ENCODE results near the gene TTLL5.

Gene TTLL5

GRCh38 chr14:75660630-75661498, at the start of gene TTLL5, which contains the start of gene ERG28:
TTLL5 (plus strand) TSS chr14:75661246; CDS start chr14:75663150, 1,904 bp downstream.
ERG28 (minus strand) TSS chr14:75660876; CDS start chr14:75657502, 3,374 bp downstream.
- DNase-seq: peak; percentile 84

GRCh38 chr14:75612157-75612556, 48.9 kb upstream of the TTLL5 start:
- no peak for DNase-seq

- no peak for DNase-seq
These were observed 46.9 kb upstream of the TTLL5 start for GRCh38 chr14:75614179-75614578.

GRCh38 chr14:75615200-75615599, 45.8 kb upstream of the TTLL5 start:
- peak; percentile 51 for DNase-seq

- no peak for DNase-seq
These were observed 41.5 kb upstream of the TTLL5 start for GRCh38 chr14:75619548-75619947.

GRCh38 chr14:75625034-75625433, 36.0 kb upstream of the TTLL5 start:
- no peak for DNase-seq

- no peak for DNase-seq
These were observed 34.6 kb upstream of the TTLL5 start for GRCh38 chr14:75626396-75626795.

GRCh38 chr14:75626863-75627262, 34.2 kb upstream of the TTLL5 start:
- no peak for DNase-seq

- no peak for DNase-seq
These were observed 33.6 kb upstream of the TTLL5 start for GRCh38 chr14:75627406-75627805.

GRCh38 chr14:75628816-75629215, 32.2 kb upstream of the TTLL5 start:
- DNase-seq: no peak

- DNase-seq: no peak
These were observed 30.2 kb upstream of the TTLL5 start for GRCh38 chr14:75630695-75631452.

GRCh38 chr14:75631453-75631831, 29.6 kb upstream of the TTLL5 start:
- no peak for DNase-seq

GRCh38 chr14:75634848-75635247, 26.2 kb upstream of the TTLL5 start:
- no peak for DNase-seq

GRCh38 chr14:75636100-75636692, 24.9 kb upstream of the TTLL5 start:
- DNase-seq: no peak

- no peak for DNase-seq
These were observed 20.2 kb upstream of the TTLL5 start for GRCh38 chr14:75640876-75641275.

GRCh38 chr14:75643985-75644384, 17.1 kb upstream of the TTLL5 start:
- no peak for DNase-seq

GRCh38 chr14:75645056-75645455, 16.0 kb upstream of the TTLL5 start:
- DNase-seq: no peak

- no peak for DNase-seq
These were observed 14.3 kb upstream of the TTLL5 start for GRCh38 chr14:75646762-75647161.

- DNase-seq: no peak
These were observed 13.4 kb upstream of the TTLL5 start for GRCh38 chr14:75647640-75648039.

- no peak for DNase-seq
These were observed 12.8 kb upstream of the TTLL5 start for GRCh38 chr14:75648066-75648838.

GRCh38 chr14:75649337-75649736, 11.7 kb upstream of the TTLL5 start:
- DNase-seq: no peak

GRCh38 chr14:75649773-75650172, 11.3 kb upstream of the TTLL5 start:
- DNase-seq: no peak
